GM23338 (cell line): ENCODE results near the gene MED12L. TPM values are rescaled to one million over a fixed set of nuclear protein-coding genes. Genes with fewer than 3 reads are reported as not detected.

ENCODE experiments used
- ATAC-seq: fragments of 200-7000 bp; cut with Tn5 transposase; 3 replicates; pipeline ENCODE4 v1.9.1; 2020
- DNase-seq: peaks from one replicate; pipeline ENCODE4 v3.0.0-alpha.2; 2015; ENCODE audit warnings: low spot score
- H2AFZ ChIP-seq: fragments of 200-600 bp; sonication (generic); 2 replicates; pipeline ENCODE4 v1.8.0; 2016; ENCODE audit warnings: antibody characterized with exemption, mild to moderate bottlenecking, moderate library complexity
- H3F3A ChIP-seq: fragments of 200-600 bp; sonication (generic); replicated peaks from 2 replicates; pipeline ENCODE4 v1.8.0; 2017; ENCODE audit warnings: antibody characterized with exemption, mixed run types, low read depth
- H3K27ac ChIP-seq: fragments of 200-600 bp; sonication (generic); 2 replicates; pipeline ENCODE4 v1.6.1; 2016; ENCODE audit warnings: low read depth
- H3K27me3 ChIP-seq: fragments of 200-600 bp; sonication (generic); 2 replicates; pipeline ENCODE4 v1.8.0; 2016; ENCODE audit warnings: mild to moderate bottlenecking, mixed run types, moderate library complexity; ENCODE audit not compliant: insufficient read depth
- H3K36me3 ChIP-seq: fragments of 200-600 bp; sonication (generic); 2 replicates; pipeline ENCODE4 v1.8.0; 2016; ENCODE audit warnings: mild to moderate bottlenecking; ENCODE audit not compliant: insufficient read depth
- H3K4me1 ChIP-seq: fragments of 200-600 bp; sonication (generic); 2 replicates; pipeline ENCODE4 v1.8.0; 2016; ENCODE audit warnings: mild to moderate bottlenecking, moderate library complexity; ENCODE audit not compliant: insufficient read depth
- H3K4me2 ChIP-seq: fragments of 200-600 bp; sonication (generic); 2 replicates; pipeline ENCODE4 v1.7.1; 2017; ENCODE audit warnings: mixed run types
- H3K4me3 ChIP-seq: fragments of 200-600 bp; sonication (generic); 2 replicates; pipeline ENCODE4 v1.6.1; 2016; ENCODE audit warnings: mixed run types
- H3K79me2 ChIP-seq: fragments of 200-600 bp; sonication (generic); replicated peaks from 2 replicates; pipeline ENCODE4 v1.8.0; 2017; ENCODE audit warnings: mild to moderate bottlenecking; ENCODE audit not compliant: insufficient read depth
- H3K9me2 ChIP-seq: fragments of 200-600 bp; sonication (generic); 2 replicates; pipeline ENCODE4 v1.8.0; 2017; ENCODE audit not compliant: insufficient read depth
- H4K20me1 ChIP-seq: fragments of 200-600 bp; sonication (generic); replicated peaks from 2 replicates; pipeline ENCODE4 v1.8.0; 2017; ENCODE audit warnings: mild to moderate bottlenecking; ENCODE audit not compliant: insufficient read depth
- H3K27ac Mint-ChIP-seq: 2 replicates; pipeline ENCODE4 v1.8.0; 2020; ENCODE audit warnings: inconsistent platforms, mild to moderate bottlenecking, moderate library complexity, mixed read lengths
- H3K27me3 Mint-ChIP-seq: 3 replicates; pipeline ENCODE4 v1.8.0; 2022; ENCODE audit warnings: low read depth, mild to moderate bottlenecking, moderate library complexity, mixed read lengths, inconsistent platforms; ENCODE audit not compliant: insufficient read depth, poor library complexity
- H3K36me3 Mint-ChIP-seq: 3 replicates; pipeline ENCODE4 v1.8.0; 2021; ENCODE audit warnings: low read depth, mild to moderate bottlenecking, inconsistent platforms, moderate library complexity, mixed read lengths
- H3K4me1 Mint-ChIP-seq: 3 replicates; pipeline ENCODE4 v1.8.0; 2020; ENCODE audit warnings: mild to moderate bottlenecking, inconsistent platforms, mixed read lengths
- H3K4me3 Mint-ChIP-seq: 3 replicates; pipeline ENCODE4 v1.8.0; 2021; ENCODE audit warnings: moderate library complexity, mild to moderate bottlenecking, inconsistent platforms, mixed read lengths
- H3K9me3 Mint-ChIP-seq: 3 replicates; pipeline ENCODE4 v1.8.0; 2020; ENCODE audit warnings: moderate library complexity, mild to moderate bottlenecking, inconsistent platforms, mixed read lengths
- CREB1 ChIP-seq: fragments of 250-450 bp; sonication (Bioruptor Pico); IDR thresholded peaks from 2 replicates; pipeline ENCODE4 v1.5.0; 2020; ENCODE audit warnings: low read depth, mild to moderate bottlenecking, moderate library complexity
- ETS1 ChIP-seq: IDR thresholded peaks from 2 replicates; pipeline ENCODE4 v1.6.1; 2016; ENCODE audit warnings: antibody characterized with exemption
- EZH2 ChIP-seq: fragments of 200-600 bp; sonication (generic); IDR thresholded peaks from one replicate; pipeline ENCODE4 v1.8.0; 2017; ENCODE audit warnings: antibody characterized with exemption, mild to moderate bottlenecking, low read depth; ENCODE audit not compliant: unreplicated experiment
- EZH2phosphoT487 ChIP-seq: fragments of 200-600 bp; sonication (generic); IDR thresholded peaks from one replicate; pipeline ENCODE4 v1.8.1; 2018; ENCODE audit warnings: antibody characterized with exemption; ENCODE audit not compliant: unreplicated experiment
- JUNB ChIP-seq: IDR thresholded peaks from one replicate; pipeline ENCODE4 v1.6.1; 2016; ENCODE audit warnings: antibody characterized with exemption; ENCODE audit not compliant: unreplicated experiment
- NANOG ChIP-seq: IDR thresholded peaks from 2 replicates; pipeline ENCODE4 v1.6.1; 2016; ENCODE audit warnings: antibody characterized with exemption, borderline replicate concordance
- POLR2AphosphoS5 ChIP-seq: IDR thresholded peaks from 2 replicates; pipeline ENCODE4 v1.6.1; 2016; ENCODE audit warnings: antibody characterized with exemption, low read depth
- REST ChIP-seq: IDR thresholded peaks from one replicate; pipeline ENCODE4 v1.6.1; 2018; ENCODE audit warnings: antibody characterized with exemption; ENCODE audit not compliant: unreplicated experiment
- STAT1 ChIP-seq: IDR thresholded peaks from one replicate; pipeline ENCODE4 v1.6.1; 2016; ENCODE audit warnings: antibody characterized with exemption; ENCODE audit not compliant: unreplicated experiment
- ZNF114 ChIP-seq: fragments of 250-450 bp; sonication (Bioruptor Pico); IDR thresholded peaks from 2 replicates; pipeline ENCODE4 v1.5.0; 2020; ENCODE audit warnings: mild to moderate bottlenecking, moderate library complexity
- ZNF331 ChIP-seq: fragments of 250-450 bp; sonication (Bioruptor Pico); IDR thresholded peaks from 2 replicates; pipeline ENCODE4 v1.5.0; 2020; ENCODE audit warnings: low read depth, mild to moderate bottlenecking, moderate library complexity
- ZNF462 ChIP-seq: fragments of 250-450 bp; sonication (Bioruptor Pico); IDR thresholded peaks from 2 replicates; pipeline ENCODE4 v1.5.0; 2020; ENCODE audit warnings: mild to moderate bottlenecking, moderate library complexity
- polyA plus RNA-seq: library from polyadenylated mRNA; unstranded; fragments of >200 nt; fragmentation: Nextera tagmentation; extraction: Ambion mirVana; gene quantifications from 2 replicates; pipeline ENCODE4 v1.2.1, GENCODE V29; 2016
- total RNA-seq: library from RNA; depleted of rRNA; stranded (reverse); fragments of >200 nt; shearing (Covaris generic); gene quantifications from 2 replicates; pipeline ENCODE4 v1.2.3, GENCODE V29; 2014
- TF ChIP-seq, protein P1 (sequence below), 2 experiments: fragments of 200-600 bp in 1 of 2; sonication (generic) in 1 of 2; conservative IDR thresholded peaks; 2 replicates each; pipeline versions ENCODE4 v1.5.1 to v1.6.1; 2016 to 2017; ENCODE audit warnings: antibody characterized with exemption in 2 of 2, low read depth in 2 of 2, mild to moderate bottlenecking in 2 of 2, moderate library complexity in 1 of 2

Gene MED12L
- total and polyA plus RNA-seq, 2 experiments from 2014 or later = 5.7 to 25.0 TPM

DNA sequence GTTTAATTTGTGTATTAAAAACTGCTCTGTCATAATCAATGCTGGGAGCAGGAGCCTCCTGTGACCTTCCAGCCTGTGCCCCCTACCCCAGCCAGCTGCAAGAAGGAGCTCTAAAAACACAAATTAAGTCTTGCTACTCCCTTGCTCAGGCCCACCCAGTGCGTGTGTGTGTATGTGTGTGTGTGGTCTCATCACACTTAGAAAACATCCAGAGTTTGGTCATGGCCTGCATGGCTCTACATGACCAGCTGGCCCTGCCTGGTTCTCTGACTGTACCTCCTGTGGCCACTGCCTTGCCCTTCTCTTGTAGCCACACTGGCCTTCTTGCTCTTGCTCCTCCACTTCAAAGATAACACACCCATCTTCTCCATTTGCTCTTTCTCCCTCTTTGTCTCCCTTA lies 179.1 kb downstream of the MED12L start:
- no peak overlapping the region for H3K4me3 Mint-ChIP-seq
- H3K27ac Mint-ChIP-seq = peak overlapping the region; percentile 0; the same call in 1 of the 2 replicates
- Histone ChIP-seq H3K27ac (no peak overlapping the region), H3K9me2 (no peaks in the 10 kb centered on the region), H4K20me1 (no peaks in the 10 kb centered on the region), H3K27me3 (no peaks in the 10 kb centered on the region), H3K4me1 (peaks cover 22% of the 10 kb centered on the region), H3F3A (no peaks in the 10 kb centered on the region), H3K36me3 (no peaks in the 10 kb centered on the region), H3K79me2 (no peaks in the 10 kb centered on the region), H3K4me3 (no peak overlapping the region), H3K4me2 (no peak overlapping the region), H2AFZ (no peak overlapping the region)
- peaks cover 24% of the 10 kb centered on the region for H3K4me1 Mint-ChIP-seq
- peaks cover 7% of the 10 kb centered on the region; the same call in 1 of the 3 replicates for H3K36me3 Mint-ChIP-seq
- no peaks in the 10 kb centered on the region for H3K27me3 Mint-ChIP-seq
- no peak; the same call in 2 of the 3 replicates for ATAC-seq
- no peaks in the 10 kb centered on the region for H3K9me3 Mint-ChIP-seq
- DNase-seq = no peak
- TF ChIP-seq CREB1 (CRISPR knock-in tag) (no peak), POLR2AphosphoS5 (no peak), EZH2phosphoT487 (no peak), ZNF462 (no peak), EZH2 (no peak), REST (no peak), JUNB (no peak), STAT1 (no peak), ETS1 (no peak), ZNF114 (CRISPR knock-in tag) (no peak), NANOG (no peak), ZNF331 (no peak)
- TF ChIP-seq, protein P1, sequence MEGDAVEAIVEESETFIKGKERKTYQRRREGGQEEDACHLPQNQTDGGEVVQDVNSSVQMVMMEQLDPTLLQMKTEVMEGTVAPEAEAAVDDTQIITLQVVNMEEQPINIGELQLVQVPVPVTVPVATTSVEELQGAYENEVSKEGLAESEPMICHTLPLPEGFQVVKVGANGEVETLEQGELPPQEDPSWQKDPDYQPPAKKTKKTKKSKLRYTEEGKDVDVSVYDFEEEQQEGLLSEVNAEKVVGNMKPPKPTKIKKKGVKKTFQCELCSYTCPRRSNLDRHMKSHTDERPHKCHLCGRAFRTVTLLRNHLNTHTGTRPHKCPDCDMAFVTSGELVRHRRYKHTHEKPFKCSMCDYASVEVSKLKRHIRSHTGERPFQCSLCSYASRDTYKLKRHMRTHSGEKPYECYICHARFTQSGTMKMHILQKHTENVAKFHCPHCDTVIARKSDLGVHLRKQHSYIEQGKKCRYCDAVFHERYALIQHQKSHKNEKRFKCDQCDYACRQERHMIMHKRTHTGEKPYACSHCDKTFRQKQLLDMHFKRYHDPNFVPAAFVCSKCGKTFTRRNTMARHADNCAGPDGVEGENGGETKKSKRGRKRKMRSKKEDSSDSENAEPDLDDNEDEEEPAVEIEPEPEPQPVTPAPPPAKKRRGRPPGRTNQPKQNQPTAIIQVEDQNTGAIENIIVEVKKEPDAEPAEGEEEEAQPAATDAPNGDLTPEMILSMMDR (conservative IDR thresholded peaks at IDR 0.05; ENCODE audit: low read depth in 2 of 2) = no peak
